ENCODE results near the gene KRT81.
A peak's percentile ranks its signal among the peaks of the same experiment; 100 is the strongest.

Gene KRT81

GRCh38 chr12:52266514-52266913 is 24.8 kb downstream of the KRT81 start:
- DNase-seq (ENCODE audit: extremely low spot score) = no peak
- POLR2A ChIA-PET = no interaction called here
- CTCF ChIA-PET = interaction anchor here (3.5 kb wide), 1 partner anchor 12 kb away, joined by 25 read pairs; no protein-coding TSS in a partner anchor
- TF ChIP-seq BHLHE40 (IDR thresholded peaks at IDR 0.05; ENCODE audit: borderline replicate concordance) (no peak), ZNF384 (IDR thresholded peaks at IDR 0.05) (no peak), TARDBP (IDR thresholded peaks at IDR 0.05) (no peak), SUZ12 (IDR thresholded peaks at IDR 0.05) (no peak)

- ChIA-PET CTCF (interaction anchor here (0.7 to 3.5 kb wide), 2 partner anchors 14 to 94 kb away, joined by 3 to 25 read pairs; no protein-coding TSS in a partner anchor), POLR2A (no interaction called here)
- no peak for DNase-seq (ENCODE audit: extremely low spot score)
- TF ChIP-seq FOXM1 (IDR thresholded peaks at IDR 0.05; ENCODE audit: borderline replicate concordance) = no peak
- TF ChIP-seq SP1 (IDR thresholded peaks at IDR 0.05) = no peak
- TF ChIP-seq L3MBTL2 (conservative IDR thresholded peaks at IDR 0.05) = no peak
- no peak for TF ChIP-seq ARNT (IDR thresholded peaks at IDR 0.05)
- TF ChIP-seq FOXK2 (IDR thresholded peaks at IDR 0.05) = no peak
- TF ChIP-seq FOXA1 (IDR thresholded peaks at IDR 0.05) = no peak
- no peak for TF ChIP-seq SUZ12 (IDR thresholded peaks at IDR 0.05)
- no peak for TF ChIP-seq LEF1 (IDR thresholded peaks at IDR 0.05; ENCODE audit: borderline replicate concordance)
Measured at GRCh38 chr12:52264435-52264825, 26.9 kb downstream of the KRT81 start.

- ChIA-PET CTCF (interaction anchor here (0.7 to 3.5 kb wide), 3 partner anchors 15 to 93 kb away, joined by 3 to 25 read pairs (median 3); no protein-coding TSS in a partner anchor), POLR2A (no interaction called here)
- no peak for DNase-seq (ENCODE audit: extremely low spot score)
- TF ChIP-seq FOXA1 (IDR thresholded peaks at IDR 0.05) = no peak
- no peak for TF ChIP-seq BHLHE40 (IDR thresholded peaks at IDR 0.05; ENCODE audit: borderline replicate concordance)
- TF ChIP-seq CTBP1 (IDR thresholded peaks at IDR 0.05; ENCODE audit: borderline replicate concordance) = no peak
- no peak for TF ChIP-seq PKNOX1 (IDR thresholded peaks at IDR 0.05)
- no peak for TF ChIP-seq TARDBP (IDR thresholded peaks at IDR 0.05)
- no peak for TF ChIP-seq ZNF384 (IDR thresholded peaks at IDR 0.05)
- TF ChIP-seq NFRKB (IDR thresholded peaks at IDR 0.05) = no peak
- TF ChIP-seq SUZ12 (IDR thresholded peaks at IDR 0.05) = no peak
- no peak for TF ChIP-seq SP1 (IDR thresholded peaks at IDR 0.05)
- TF ChIP-seq ELF4 (IDR thresholded peaks at IDR 0.05) = no peak
Measured at GRCh38 chr12:52263761-52264434, 27.4 kb downstream of the KRT81 start.

GRCh38 chr12:52262286-52262685 is 29.0 kb downstream of the KRT81 start:
- TF ChIP-seq TARDBP (IDR thresholded peaks at IDR 0.05) (no peak), ZNF384 (IDR thresholded peaks at IDR 0.05) (no peak), FOXK2 (IDR thresholded peaks at IDR 0.05) (no peak), BHLHE40 (IDR thresholded peaks at IDR 0.05; ENCODE audit: borderline replicate concordance) (no peak), ARNT (IDR thresholded peaks at IDR 0.05) (no peak), L3MBTL2 (conservative IDR thresholded peaks at IDR 0.05) (no peak), SUZ12 (IDR thresholded peaks at IDR 0.05) (no peak)
- ChIA-PET CTCF (interaction anchor here (1.7 kb wide), 1 partner anchor 17 kb away, joined by 5 read pairs; no protein-coding TSS in a partner anchor), POLR2A (no interaction called here)
- DNase-seq (ENCODE audit: extremely low spot score) = no peak

GRCh38 chr12:52261208-52261484 is 30.2 kb downstream of the KRT81 start:
- POLR2A ChIA-PET = no interaction called here
- DNase-seq (ENCODE audit: extremely low spot score) = no peak
- TF ChIP-seq LEF1 (IDR thresholded peaks at IDR 0.05; ENCODE audit: borderline replicate concordance) (no peak), FOXK2 (IDR thresholded peaks at IDR 0.05) (no peak), PKNOX1 (IDR thresholded peaks at IDR 0.05) (no peak), ARNT (IDR thresholded peaks at IDR 0.05) (no peak), CTBP1 (IDR thresholded peaks at IDR 0.05; ENCODE audit: borderline replicate concordance) (no peak), BHLHE40 (IDR thresholded peaks at IDR 0.05; ENCODE audit: borderline replicate concordance) (no peak), HDGF (IDR thresholded peaks at IDR 0.05; ENCODE audit: borderline replicate concordance) (no peak), TARDBP (IDR thresholded peaks at IDR 0.05) (no peak), NFRKB (IDR thresholded peaks at IDR 0.05) (no peak), FOXA1 (IDR thresholded peaks at IDR 0.05) (no peak)
- CTCF ChIA-PET = interaction anchor here (1.7 kb wide), 1 partner anchor 18 kb away, joined by 5 read pairs; no protein-coding TSS in a partner anchor

- ChIA-PET CTCF (no interaction called here), POLR2A (no interaction called here)
- TF ChIP-seq ELF4 (IDR thresholded peaks at IDR 0.05) (no peak), L3MBTL2 (conservative IDR thresholded peaks at IDR 0.05) (no peak), PKNOX1 (IDR thresholded peaks at IDR 0.05) (peak; percentile 48; the same call in 1 of the 2 replicates)
- DNase-seq (ENCODE audit: extremely low spot score) = peak; percentile 50
Measured at GRCh38 chr12:52260361-52261207, 30.8 kb downstream of the KRT81 start.

All from HEK293T (cell line).